Measurements from ENCODE around the gene IQSEC1.

The IQSEC1 gene

DNA sequence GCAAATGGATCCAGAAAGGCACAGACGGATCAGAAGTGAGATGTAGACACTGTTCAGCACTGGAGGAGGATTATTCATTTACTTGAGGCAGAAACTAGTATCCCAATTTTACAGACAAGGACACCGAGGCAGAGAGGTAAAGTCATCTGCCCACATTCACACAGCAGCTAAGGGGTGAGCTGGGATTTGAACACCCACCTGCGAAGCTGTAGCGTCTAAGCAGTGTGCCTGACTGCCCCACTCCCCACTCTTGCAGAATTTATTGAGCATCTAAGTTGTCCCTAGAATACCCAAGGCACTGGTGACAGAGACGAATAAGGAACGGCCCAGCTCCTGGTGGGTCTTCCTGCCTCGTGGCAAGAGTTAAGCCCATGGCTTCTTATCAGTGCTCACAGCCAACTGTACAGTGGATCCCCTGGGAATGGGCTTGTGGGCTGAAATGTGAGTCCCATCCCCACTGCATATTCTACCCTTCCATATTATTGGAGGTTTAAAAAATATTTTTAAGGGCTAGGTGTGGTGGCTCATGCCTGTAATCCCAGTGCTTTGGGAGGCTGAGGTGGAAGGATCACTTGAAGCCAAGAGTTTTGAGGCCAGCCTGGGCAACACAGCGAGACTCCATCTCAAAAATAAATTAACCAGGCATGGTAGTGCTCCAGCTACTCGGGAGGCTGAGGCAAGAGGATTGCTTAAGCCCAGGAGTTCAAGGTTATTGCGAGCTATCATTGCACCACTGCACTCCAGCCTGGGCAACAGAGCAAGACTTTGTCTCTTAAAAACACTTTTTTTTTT, 77.6 kb downstream of the IQSEC1 start:
- FAIRE-seq, result no peak

DNA sequence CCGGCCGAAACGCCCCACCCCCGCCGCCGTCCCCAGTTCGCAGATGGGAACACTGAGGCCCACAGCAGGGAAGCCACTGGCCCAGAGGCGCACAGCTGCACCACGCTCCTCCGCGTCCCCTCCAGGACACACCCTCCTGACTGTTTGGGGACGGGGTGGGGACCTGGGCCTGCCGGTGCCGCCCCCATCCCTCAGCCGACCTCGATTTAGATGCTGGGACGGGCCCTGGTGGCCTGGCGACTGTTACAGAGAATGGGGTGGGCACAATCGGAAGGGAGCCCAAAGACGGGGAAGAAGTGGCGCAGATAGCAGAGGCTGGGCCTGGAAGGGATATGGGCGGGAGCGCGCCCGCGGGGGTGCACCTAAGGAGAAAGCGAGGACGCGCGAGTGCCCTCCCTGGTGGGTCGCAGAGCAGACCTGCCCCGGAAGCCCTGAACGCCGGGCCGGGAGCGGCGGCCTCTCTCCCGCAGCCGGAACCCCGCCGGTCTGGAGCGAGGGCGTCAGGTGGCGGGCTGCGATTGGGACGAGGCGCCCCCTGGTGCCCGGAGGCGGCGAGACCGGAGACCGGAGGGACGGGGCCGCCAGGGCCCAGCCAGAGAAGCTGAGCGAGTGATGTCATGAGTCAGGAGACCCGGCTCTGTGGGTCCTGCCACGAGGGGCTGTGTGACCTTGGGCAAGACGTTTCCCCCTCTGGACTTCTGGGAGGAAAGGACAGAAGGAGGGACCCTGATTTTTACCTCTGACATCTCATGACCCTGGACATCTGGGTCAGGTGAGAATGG, 78.4 kb downstream of the IQSEC1 start:
- no peak for FAIRE-seq

DNA sequence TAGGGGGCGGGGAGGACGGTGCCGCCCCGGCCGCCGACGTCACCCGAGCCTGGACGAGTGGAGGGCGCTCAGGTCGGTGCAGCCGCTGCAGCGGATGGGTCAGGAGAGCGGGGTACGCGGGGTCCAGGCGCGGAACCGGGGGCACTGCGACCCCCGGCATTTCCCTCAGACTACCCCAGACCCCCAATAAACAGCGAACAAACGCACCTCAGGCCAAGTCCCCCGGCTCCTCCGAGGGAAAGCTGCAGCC, 78.9 kb downstream of the IQSEC1 start:
- FAIRE-seq, result no peak

DNA sequence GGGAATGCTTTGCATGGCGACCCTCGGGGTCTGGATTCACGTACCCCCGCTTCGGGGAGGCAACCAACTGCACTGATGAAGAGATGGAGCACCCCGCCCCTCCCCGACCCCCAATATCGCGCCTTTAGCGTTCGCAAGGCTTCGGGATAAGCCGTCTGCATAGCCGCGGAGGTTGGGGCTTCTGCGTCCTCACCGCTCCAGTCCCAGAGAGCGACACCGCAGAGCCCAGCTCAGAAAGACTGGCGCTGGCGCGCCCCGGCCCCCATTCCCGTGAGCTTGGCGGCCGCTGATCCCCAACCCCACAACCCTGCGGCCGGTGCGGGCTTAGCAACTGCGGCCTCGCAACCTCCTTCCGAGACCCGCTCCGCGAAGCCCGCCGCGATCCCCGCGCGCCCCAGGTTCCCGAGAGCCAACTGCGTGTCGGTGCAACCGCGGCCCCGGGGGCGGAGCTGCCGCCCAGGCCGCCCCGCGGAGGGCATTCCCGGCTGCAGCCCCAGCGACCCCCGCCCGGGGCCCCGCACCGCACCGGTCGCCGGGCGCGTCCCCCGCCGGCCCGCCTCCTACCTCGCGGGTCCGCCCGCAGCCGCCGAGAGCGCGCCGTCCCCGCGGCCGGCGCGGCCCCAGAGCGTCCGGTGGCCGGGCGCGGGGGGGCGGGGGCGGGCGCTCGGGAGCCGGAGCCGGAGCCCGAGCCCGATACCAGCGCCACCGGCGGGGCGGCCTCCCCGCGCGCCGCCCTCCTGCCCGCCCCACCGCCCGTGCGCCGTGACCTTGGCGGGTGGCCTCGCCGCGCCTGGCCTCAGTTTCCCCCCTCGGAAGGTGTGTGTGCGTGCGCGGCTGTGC, 79.5 kb downstream of the IQSEC1 start:
- FAIRE-seq, result no peak

DNA sequence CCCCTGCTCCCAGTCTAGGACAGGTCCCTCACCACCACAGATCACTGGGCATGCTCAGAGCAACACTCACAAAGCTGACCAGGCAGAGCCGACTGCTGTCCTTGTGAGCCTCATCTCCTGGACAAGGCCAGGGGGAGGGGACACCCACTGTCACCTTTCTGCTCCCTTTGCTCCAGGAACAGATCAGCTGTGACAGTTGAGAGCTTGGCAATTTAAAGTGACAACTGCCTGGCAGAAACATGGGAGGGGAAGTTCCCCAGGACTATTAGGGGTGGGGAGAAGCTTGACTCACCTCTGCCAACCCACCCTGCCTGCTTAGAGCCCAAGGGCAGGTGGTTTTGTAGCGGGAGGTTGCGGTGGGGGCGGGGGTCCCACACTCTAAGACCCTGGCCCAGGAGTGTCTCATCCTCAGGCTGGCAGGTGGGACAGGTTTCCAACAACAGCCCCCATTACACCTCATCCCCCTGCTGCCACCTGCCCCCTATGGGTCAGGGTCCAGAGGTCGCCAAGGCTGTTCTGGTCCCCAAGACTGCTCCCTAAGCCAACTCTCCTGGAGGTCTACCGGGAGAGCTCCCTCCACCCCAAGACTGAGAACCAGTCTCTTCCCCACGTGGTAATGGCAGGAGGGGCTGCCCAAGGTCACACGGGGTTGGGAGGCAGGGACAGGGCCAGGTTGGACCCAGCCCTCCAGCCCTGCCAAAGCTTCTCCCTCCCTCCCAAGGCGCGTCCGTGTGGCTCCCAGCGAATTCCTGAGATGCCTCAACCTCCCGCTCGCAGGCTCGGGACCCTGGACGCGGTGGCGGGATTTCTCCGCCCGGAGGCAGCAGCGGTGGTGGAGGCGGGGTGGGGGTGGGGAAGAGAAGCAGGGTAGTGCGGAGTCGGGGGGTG, 80.4 kb downstream of the IQSEC1 start:
- FAIRE-seq, result no peak

DNA sequence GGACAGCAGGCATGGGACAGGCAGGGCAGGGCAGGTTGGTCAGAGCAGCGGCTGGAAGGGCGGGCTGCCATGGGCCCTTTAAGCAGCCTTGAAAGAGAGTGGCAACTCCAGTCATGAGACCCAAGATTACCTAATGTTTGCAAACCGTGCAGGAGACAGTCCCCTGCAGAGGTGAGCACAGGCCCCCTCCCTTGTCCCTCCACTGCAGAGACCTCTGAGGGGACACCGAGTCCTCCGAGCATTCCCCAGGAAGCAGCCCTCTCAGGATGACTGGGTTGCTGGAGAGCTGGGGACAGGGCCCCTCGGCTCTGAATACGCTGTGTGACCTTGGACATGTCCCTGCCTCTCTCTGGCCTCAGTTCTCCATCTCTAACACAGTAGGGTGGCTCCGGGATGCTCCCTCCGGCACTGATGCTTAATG, 81.4 kb downstream of the IQSEC1 start:
- FAIRE-seq, result no peak

DNA sequence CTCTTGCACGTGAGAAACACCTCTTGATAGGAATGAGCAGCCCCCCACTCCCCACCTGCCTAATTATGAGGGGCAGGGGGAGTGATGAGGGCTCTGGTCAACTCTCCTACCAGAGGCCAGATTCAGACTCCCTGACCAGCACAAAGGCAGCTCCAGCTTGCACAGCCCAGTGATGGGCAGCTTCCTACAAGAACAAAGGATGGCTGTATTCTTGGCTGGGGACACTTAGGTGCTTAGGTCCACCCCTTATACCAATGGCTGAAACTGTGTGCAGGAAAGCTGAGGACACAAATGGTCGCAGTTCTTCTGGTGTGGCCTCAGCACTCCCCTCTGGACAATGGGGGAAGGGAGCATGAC, 81.8 kb downstream of the IQSEC1 start:
- no peak for FAIRE-seq

DNA sequence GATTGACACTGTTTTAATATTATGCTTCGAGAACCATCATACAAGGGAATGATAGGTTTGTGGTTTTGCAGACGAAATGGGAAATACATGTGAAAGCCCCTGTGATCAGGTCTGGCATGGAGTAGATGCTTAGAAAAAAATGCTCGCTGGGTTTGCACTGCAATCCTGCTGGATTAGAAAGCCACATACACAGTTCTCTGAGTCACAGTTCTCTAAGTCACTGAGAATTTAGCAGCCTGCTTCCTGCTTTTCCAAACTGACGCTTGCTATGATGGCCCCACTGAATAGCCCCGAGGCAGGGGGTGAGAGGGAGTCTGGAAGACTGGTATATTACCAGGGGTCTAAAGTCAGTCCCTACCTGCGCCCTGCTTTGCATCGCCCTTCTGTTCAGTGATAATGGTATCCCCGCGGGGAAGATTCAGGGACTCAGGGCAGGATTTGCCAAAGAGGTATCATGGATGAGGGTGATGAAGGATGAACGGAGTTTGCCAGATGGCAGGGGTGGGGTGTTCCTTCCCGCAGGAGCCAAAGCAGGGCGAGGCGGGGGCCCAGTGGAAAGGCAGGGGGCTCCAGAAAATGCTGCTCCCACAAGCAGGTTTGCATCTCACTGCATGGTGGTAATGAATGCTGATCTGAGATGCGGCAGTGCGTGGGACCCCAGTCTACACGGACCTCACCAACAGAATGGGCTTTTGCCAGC, 82.3 kb downstream of the IQSEC1 start:
- FAIRE-seq, result no peak

DNA sequence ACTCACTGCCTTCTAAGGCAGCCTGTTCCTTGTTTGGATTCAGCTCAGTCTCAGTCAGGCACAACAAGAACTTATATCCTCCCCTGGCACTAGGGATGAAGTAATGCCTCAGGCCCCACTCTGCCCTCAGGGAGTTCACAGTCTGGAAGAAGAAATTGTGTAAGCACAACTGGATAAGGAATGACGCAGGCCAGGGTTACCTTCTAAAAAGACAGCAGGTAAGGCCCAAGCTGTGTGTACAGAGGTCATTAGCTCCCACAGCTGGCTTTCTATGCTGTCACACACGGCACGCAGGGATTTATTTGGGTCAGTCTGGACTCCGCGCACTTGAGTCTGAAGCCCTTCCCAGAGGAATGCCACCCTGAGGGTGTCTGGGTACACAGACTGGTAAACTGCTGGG, 82.9 kb downstream of the IQSEC1 start:
- no peak for FAIRE-seq

DNA sequence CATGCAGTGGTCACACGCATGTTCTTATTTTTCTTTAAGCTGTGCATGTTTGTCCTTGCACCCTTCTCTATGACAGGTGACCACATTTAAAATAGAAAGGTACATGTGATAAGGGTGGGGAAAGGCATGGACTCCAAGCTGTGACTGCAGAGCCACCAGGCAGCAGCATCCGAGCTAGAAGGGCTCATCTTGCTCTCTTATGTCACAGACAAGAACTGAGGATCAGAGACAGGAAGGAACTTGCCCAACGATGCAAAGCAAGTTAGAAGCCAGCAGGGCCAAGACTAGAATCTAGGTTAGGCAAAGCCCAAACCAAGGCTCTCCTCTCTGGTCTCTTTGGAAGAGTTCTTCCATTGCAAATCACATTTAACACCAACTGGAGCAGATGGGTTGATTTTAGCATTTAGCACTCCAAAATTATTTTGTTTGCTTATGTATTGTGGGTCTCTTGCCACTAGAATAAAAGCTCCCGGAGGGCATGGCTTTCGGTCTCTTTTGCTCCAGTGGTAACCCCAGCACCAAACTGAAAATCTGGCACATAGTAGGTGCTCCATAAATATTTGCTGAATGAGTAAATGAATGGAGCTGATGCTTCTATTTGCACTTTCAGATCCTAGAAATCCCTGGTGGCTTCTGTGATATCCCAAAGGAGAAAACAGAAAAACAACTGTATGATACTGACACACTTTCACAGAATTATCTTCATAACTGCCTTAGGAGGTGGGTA, 84.3 kb downstream of the IQSEC1 start:
- FAIRE-seq, result no peak

DNA sequence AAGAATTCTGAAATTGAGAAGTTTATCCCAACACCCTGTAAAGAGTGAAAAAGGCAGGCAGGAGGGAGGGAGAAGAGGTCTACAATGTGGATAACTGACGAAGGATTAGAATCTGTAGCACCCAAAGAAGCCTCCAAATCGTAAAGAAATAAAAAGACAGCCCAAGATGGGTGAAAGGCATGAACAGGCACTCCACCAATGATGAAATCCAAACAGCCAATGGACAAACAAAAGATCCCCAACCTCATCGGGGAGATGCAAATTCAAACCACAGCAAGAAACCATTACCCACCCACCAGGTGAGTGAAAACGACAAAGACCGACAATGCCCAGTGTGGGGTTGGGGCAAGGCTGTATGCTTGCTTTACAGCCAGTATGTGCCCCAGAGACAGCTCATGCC, 85.6 kb downstream of the IQSEC1 start:
- no peak for FAIRE-seq

DNA sequence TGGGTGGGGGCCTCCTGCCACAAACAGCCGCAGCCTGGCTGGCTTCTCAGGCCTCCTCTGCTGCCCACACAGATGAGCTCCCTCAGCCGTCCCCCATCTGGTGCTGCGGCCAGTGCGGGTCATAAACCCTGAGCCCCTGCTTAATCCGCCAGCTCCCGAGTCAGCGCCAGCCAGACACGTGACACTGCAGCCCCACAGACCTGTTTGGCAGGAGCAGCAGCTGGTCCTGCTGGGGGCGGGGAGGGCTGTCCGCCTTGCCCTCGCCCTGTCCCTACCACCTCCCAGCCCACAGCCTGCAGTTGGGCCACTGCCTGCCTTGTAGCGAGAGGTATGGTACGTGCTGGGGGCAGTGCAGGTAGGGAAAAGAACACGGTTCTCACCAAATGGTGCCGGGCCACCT, 86.2 kb downstream of the IQSEC1 start:
- no peak for FAIRE-seq

DNA sequence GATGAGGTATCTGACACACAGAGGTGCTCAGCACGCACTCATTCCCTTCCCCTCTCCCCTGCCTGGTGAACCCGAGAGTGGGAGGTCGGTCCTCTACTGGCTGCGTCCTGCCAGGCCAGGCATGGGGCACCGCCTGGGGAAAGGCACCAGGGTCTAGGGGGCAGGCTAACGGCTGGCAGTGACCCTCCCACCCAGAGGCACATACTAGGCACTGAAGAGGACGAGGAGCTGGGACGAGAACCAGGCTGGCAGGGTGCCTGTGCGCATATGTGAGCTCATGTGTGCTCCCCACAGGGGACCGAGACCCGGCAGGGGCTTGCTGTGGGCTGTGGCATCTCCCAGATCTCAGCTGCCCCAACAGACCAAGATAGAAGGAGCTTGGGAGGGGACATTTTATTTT, 86.7 kb downstream of the IQSEC1 start:
- no peak for FAIRE-seq

DNA sequence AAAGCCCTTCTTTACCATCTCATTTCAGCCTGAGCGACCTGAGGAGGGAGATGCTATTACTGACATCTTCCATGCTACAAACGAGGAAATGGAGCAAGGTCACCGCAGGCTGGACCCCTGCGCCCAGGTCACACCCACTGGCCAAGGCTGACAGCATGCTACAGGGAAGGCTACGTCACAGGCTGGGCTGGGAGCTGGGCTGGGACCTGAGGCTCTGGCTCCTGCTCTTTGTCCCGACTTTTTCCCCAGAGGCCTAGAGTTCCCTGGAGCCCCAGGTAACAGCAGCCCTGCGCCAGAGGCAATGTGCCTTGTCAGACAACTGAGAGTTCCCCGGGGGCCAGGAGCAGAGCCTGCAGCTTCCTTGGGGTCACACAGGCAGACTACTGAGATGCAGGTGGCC, 87.2 kb downstream of the IQSEC1 start:
- FAIRE-seq, result no peak

DNA sequence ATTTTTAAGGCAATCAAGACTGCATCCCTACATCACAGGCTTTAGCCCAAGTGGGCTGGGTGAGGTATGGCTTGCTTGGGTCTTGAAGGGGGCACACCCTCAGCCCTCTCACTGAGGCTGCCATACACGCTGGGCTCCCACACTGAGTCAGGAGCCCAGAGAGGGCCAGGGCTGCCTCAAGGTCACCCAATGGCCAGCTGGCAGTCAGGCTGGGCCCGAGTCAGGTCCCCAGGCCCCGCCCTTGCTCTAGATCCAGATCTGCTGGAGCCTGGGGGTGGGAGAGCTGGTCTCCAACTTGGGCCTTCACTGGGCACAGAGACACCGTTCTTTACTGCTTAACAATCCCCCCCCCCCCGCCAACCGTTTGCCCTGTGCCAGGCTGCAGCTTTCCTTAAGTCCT, 88.1 kb downstream of the IQSEC1 start:
- FAIRE-seq, result no peak

DNA sequence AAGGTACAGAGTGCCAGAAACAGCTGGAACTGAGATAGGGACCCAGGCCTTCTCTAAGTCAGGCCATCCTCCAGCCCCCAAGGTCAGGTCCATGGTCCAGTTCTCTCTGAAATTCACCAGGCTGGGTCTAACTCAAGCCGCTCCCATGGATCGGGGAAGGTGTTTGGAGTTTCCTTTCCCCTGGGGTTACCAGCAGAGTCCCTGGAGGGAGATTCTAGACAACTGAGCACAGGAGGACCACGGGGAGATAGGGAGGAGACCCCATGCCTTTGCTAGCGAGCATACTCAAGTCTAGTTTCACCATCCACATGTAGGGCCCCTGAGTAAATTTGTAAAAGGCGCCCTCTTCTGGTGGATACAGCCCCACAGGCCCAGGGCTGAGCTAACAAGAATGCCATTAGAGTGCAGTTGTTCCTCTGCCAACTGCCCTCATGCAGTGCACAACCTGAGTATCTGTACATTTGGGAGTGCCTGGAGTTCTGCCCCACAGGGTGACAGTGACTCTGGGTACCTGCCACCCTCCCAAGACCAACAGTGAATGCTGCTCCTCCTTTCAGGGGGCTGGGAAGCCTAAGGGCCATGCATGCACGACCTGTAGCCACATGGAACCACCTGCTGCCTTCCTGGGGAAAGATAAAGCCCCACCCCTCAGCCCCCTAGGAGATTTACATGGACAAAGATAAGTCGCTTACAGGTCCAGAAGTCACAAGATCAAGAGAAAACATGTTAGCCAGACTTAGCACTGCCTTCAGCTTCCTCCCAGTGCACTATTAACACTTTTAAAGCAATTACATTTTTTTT, 89.0 kb downstream of the IQSEC1 start:
- no peak for FAIRE-seq

DNA sequence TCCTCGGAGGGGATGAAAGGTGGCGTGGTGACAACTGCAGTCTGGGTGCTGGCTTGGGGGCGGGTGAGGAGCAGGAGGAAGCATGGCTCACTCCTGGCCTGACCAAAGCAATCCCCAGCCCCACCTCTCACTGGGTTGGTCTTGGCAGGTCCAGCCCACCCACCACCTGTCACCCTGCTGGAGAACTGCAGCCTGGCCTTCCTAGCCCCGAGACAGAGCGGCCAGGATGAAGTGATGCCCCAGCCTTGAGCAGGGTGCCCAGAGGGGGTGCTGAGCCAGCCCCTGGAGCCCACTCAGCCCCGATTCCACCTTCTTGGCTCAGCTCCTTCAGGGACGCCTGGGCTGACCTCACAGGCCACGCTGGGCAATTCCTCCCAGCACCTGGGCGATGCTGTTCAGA, 89.9 kb downstream of the IQSEC1 start:
- FAIRE-seq, result no peak

DNA sequence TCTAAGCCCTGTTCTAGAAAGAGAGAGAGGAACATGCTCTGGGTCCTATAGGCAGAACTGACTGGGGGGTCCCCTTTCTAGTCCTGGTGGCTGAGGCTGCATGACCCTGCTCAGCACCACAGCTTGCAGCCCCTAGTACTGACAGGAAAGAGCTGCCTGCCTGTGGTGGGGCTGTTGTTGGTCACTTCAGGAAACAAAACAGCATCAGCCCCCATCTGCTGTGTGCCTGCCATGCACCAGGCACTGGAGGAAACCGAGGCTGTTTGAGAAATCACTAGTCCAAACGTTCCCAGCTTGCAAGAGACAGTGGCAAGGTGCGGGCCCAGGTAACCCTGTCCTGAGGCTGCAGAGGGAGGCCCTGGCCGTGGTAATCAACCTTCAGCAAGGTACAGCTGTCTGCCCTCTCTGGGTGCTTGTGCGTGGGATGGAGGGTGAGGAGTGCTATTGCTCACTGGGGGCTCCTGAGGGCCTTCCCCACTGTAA, 90.6 kb downstream of the IQSEC1 start:
- no peak for FAIRE-seq

DNA sequence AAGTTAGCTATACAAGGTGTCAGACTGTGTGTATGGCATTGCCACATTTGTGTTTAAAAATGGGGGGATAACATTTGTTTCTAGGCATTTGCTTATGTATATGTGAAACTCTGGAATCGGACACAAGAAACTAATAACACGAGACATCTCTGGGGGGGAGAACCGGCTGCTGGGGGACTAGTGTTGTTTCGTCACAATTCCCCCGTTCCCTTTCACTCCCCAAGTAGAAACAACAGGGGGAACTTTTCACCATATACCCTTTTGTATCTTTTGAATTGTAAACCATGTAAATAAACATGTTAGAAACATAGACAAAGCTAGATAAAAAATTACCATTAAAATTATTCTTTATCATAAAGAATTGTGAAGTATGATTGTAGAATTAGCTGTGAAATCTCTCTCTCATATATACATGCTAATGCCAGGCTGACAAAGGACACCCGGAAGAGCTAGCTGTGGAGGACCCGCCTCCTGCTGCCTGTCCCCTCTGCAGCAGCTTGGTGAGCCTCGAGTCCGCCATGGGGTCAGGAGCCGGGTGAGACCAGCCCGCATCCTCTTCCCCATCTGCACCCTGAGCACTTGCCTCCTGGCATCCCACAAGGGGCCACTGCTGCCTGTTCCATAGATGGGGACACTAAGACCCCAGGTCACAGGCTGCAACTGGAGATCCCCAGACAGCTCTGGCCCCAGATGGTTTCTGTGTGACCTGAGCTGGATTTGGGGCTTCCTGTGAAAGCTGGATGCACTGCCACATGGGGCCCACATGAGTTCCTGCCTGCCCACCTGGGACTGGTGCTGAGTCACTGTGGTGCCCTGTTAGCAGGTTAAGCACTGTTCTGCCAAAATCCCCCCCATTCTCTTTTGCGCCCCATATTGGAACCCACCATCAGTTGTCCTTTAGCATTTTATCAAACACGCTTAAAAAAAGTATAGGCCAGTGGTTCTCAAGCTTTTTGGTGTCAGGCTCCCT, 91.6 kb downstream of the IQSEC1 start:
- FAIRE-seq, result no peak

All from A204.1 (cell line).